AG09319 (cell line): ENCODE measurements around the gene SSBP3.

Experiments
- DNase-seq: peaks from one replicate; pipeline ENCODE4 v3.0.0-alpha.2; 2010; ENCODE audit warnings: low read depth; ENCODE audit errors: extremely low read depth
- CTCF ChIP-seq: IDR thresholded peaks from 2 replicates; pipeline ENCODE4 v1.5.1; 2011; ENCODE audit warnings: low read depth, mild to moderate bottlenecking, inconsistent platforms, low read length, moderate library complexity

SSBP3 gene

GRCh38 chr1:54416435-54416834 lies 10.2 kb upstream of the SSBP3 start:
- TF ChIP-seq CTCF, result no peak
- DNase-seq, result no peak

- no peak for TF ChIP-seq CTCF
- no peak for DNase-seq
Observed at GRCh38 chr1:54415991-54416390, 9.8 kb upstream of the SSBP3 start.

DNA sequence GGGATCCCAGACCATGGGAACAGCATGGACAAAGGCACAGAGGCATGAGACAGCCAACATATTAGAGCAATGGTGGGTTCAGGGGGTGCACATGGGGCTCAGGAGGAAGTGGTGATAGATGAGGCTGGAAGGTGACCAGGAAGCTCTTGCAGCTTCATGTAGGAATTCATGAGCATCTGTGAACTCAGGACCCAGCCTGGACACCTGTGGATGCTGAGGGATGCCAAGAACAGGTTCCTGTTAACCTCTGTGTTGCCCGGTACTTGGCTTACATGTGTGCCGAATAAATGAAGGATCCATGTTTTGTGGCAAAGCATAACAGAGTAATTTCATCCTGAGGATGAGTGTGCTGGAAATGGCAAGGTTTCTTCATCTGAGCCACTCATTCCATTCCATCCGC lies 9.3 kb upstream of the SSBP3 start:
- no peak for DNase-seq
- no peak for TF ChIP-seq CTCF

- no peak for DNase-seq
- no peak for TF ChIP-seq CTCF
Observed at GRCh38 chr1:54413732-54414131, 7.5 kb upstream of the SSBP3 start.

- no peak for DNase-seq
- no peak for TF ChIP-seq CTCF
Observed at GRCh38 chr1:54413295-54413694, 7.1 kb upstream of the SSBP3 start.

DNA sequence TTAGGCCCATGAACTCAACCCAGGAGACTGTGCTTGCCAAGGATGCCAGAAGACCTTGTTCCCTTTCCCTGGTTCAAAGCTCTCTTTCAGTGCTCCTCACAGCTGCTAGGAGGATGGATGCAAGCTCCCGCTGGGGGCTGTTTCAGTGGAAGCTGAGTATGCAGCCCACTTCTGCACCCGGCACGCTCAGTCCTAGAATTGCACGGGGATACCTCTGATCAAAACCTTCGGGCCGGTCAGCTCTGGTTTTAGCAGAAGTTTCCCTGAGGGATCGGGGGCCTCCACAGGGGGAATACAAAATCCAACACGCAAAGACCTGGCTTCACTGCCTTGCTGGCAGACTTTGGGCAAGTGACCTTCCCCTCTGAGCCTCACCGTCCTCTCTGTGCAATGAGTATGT lies 4.2 kb upstream of the SSBP3 start:
- TF ChIP-seq CTCF, result no peak
- no peak for DNase-seq

DNA sequence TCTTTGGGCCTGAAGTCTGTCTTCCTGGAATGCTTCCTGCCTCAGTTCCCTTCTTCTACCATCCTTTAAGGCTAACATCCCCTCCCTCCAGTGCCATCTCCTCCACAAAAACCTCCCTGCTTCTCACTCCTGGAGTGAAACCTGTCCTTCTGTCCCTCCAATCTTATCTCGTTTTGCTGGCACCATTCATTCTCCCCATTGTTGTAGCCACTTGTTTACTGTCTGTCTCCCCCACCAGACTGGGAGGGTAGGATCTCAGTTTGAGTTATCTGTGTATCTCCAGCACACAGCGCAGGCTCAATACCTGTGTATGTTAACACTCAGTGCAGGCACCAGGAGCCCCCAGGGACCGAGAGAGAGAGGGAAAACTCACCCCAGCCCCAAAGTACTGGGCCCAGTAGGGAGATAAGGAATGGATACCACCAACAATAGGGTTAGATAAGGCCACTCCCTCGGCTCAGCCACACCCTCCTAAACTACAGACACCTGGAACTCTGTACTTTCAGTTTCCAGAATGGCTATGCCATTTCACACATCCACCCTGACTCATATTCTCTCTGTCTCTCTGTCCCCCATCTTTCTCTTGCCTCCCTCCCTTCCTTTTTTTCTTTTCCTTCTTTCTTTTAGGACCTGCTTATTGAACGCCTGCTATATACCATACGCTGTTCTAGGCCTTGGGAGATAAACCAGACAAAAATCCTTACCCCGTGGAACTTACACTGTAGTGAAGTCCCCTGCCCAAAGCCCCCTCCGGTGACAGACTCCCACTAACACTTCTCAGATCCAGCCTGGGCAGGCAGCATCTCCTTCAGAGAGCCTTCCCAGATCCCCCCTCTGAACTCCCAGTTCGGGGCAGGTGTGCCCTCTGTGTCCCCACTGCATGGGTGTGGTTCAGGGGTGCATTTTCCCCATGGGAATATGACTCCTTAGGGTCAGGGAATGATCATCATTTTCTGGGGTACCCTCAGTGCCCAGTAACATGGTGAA lies 3.3 kb upstream of the SSBP3 start:
- TF ChIP-seq CTCF, result no peak
- no peak for DNase-seq
